ENCODE measurements around the gene FXYD1.

The FXYD1 gene

GRCh38 chr19:35177377-35178274 lies 39.0 kb downstream of the FXYD1 start:
- H3K4me1 Mint-ChIP-seq: peaks cover 35% of the 10 kb centered on the region
- H3K36me3 Mint-ChIP-seq (ENCODE audit: low read depth): peaks cover 3% of the 10 kb centered on the region
- no peak overlapping the region for H3K27ac Mint-ChIP-seq
- H3K9me3 Mint-ChIP-seq: peaks cover 33% of the 10 kb centered on the region
- H3K4me3 Mint-ChIP-seq: no peak overlapping the region
- H3K27me3 Mint-ChIP-seq (ENCODE audit: low read depth, poor library complexity): peaks cover 6% of the 10 kb centered on the region
- TF ChIP-seq, protein P1, sequence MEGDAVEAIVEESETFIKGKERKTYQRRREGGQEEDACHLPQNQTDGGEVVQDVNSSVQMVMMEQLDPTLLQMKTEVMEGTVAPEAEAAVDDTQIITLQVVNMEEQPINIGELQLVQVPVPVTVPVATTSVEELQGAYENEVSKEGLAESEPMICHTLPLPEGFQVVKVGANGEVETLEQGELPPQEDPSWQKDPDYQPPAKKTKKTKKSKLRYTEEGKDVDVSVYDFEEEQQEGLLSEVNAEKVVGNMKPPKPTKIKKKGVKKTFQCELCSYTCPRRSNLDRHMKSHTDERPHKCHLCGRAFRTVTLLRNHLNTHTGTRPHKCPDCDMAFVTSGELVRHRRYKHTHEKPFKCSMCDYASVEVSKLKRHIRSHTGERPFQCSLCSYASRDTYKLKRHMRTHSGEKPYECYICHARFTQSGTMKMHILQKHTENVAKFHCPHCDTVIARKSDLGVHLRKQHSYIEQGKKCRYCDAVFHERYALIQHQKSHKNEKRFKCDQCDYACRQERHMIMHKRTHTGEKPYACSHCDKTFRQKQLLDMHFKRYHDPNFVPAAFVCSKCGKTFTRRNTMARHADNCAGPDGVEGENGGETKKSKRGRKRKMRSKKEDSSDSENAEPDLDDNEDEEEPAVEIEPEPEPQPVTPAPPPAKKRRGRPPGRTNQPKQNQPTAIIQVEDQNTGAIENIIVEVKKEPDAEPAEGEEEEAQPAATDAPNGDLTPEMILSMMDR (IDR thresholded peaks at IDR 0.05): no peak
- no peak for DNase-seq

DNA sequence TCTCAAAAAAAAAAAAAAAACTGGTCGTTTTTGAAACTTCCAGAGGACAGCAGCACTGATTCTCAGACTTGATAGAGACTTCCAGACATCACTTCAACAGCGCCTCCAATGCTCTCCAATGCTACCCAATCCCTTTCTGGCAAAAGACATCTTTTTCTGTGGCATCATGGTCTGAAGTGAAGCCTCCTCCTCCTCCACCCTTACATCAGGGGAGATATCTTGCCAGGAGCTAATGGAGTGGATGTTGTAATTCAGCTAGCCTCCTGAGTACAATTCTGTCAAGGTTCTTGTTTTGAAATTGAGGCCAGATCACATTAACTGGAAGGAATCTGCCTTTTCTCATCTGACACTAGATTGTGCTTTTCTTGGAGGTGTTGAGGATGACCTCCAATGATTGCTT lies 40.1 kb downstream of the FXYD1 start:
- no peak for DNase-seq
- Mint-ChIP-seq H3K27ac (no peak overlapping the region), H3K4me3 (no peak overlapping the region), H3K36me3 (ENCODE audit: low read depth) (no peaks in the 10 kb centered on the region), H3K9me3 (peaks cover 27% of the 10 kb centered on the region), H3K4me1 (peaks cover 35% of the 10 kb centered on the region), H3K27me3 (ENCODE audit: low read depth, poor library complexity) (peaks cover 6% of the 10 kb centered on the region)
- TF ChIP-seq, protein P1 (IDR thresholded peaks at IDR 0.05): no peak

- Mint-ChIP-seq H3K27ac (no peak overlapping the region), H3K4me3 (no peak overlapping the region), H3K36me3 (ENCODE audit: low read depth) (no peaks in the 10 kb centered on the region), H3K27me3 (ENCODE audit: low read depth, poor library complexity) (peaks cover 6% of the 10 kb centered on the region), H3K4me1 (peaks cover 34% of the 10 kb centered on the region), H3K9me3 (peaks cover 30% of the 10 kb centered on the region)
- DNase-seq: no peak
- TF ChIP-seq, protein P1 (IDR thresholded peaks at IDR 0.05): no peak
These were observed 41.2 kb downstream of the FXYD1 start for GRCh38 chr19:35179830-35180229.

GRCh38 chr19:35181387-35181786 lies 42.8 kb downstream of the FXYD1 start:
- no peak for DNase-seq
- Mint-ChIP-seq H3K9me3 (peaks cover 37% of the 10 kb centered on the region), H3K36me3 (ENCODE audit: low read depth) (no peaks in the 10 kb centered on the region), H3K4me3 (no peak overlapping the region), H3K27ac (no peak overlapping the region), H3K27me3 (ENCODE audit: low read depth, poor library complexity) (peaks cover 6% of the 10 kb centered on the region), H3K4me1 (peaks cover 18% of the 10 kb centered on the region)
- TF ChIP-seq, protein P1 (IDR thresholded peaks at IDR 0.05): no peak

DNA sequence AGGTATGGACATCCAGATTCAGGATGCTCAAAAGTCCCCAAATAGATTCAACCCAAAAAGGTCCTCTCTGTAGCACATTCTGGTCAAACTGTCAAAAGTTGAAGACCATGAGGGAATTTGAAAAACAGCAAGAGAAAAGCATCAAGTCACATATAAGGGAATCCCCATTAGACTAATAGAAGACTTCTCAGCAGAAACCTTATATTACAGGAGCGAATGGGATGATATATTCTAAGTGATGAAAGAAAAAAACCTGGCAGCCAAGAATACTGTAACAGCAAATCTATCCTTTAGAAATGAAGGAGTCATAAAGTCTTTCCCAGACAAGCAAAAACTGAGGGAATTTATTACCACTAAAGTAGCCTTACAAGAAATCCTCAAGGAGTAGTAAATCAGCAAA lies 45.6 kb downstream of the FXYD1 start:
- Mint-ChIP-seq H3K36me3 (ENCODE audit: low read depth) (no peaks in the 10 kb centered on the region), H3K9me3 (peaks cover 23% of the 10 kb centered on the region), H3K27ac (no peak overlapping the region), H3K27me3 (ENCODE audit: low read depth, poor library complexity) (peaks cover 9% of the 10 kb centered on the region), H3K4me1 (peaks cover 8% of the 10 kb centered on the region), H3K4me3 (no peak overlapping the region)
- no peak for DNase-seq
- TF ChIP-seq, protein P1 (IDR thresholded peaks at IDR 0.05): no peak

DNA sequence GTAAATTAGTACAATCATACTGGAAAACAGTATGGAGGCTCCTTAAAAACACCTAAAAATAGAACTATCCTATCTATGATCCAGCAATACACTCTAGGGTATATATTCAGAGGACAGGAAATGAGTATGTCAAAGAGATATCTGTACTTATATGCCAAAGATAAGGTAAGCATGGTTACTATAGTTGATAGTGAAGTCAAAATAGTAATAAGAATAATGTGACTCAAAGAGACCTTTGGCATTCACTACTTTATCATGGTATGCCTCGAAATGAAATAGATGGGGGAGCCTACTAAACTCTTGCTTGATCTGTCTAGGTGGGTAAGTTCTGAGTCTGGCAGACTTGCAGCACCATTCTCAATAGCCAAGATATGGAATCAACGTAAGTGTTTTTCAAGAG lies 46.3 kb downstream of the FXYD1 start:
- no peak overlapping the region for H3K4me3 Mint-ChIP-seq
- H3K36me3 Mint-ChIP-seq (ENCODE audit: low read depth): no peaks in the 10 kb centered on the region
- peaks cover 23% of the 10 kb centered on the region for H3K9me3 Mint-ChIP-seq
- H3K27ac Mint-ChIP-seq: no peak overlapping the region
- DNase-seq: no peak
- TF ChIP-seq, protein P1 (IDR thresholded peaks at IDR 0.05): no peak
- peaks cover 9% of the 10 kb centered on the region for H3K27me3 Mint-ChIP-seq (ENCODE audit: low read depth, poor library complexity)
- peaks cover 2% of the 10 kb centered on the region for H3K4me1 Mint-ChIP-seq

Measured in nephron progenitor cell (in vitro differentiated cells).